ENCODE measurements around the gene MANSC1. TPM values are rescaled to one million over a fixed set of nuclear protein-coding genes. Genes with fewer than 3 reads are reported as not detected.
"Not testable (repeated sequence)": the region's sequence is repeated elsewhere in the genome, so short reads cannot be mapped to it uniquely, and the experiment has no call there.

The MANSC1 gene
- total RNA-seq, 1 donor = 10.9 TPM

DNA sequence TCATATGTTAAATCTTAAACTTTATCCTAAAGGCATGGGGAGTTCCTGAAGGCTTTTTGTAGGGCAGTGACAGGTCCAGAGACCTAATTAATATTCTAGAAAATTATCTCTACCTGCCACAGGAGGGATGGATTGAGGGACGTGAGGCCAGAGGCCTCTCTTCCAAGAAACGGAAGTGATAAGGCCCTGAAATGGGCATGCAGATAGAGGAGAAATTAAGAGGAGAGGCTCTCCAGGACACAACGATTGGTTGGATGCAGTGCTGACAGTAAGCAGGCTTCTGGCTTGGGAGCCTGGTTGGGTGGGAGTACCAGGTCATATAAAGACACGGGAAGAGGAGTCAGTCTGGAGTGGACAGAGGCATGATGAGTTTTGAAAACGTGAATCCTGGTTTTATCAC, 3.8 kb upstream of the MANSC1 start:
- no peak overlapping the region for H3K4me3 ChIP-seq (ENCODE audit: low read depth, low read length)
- TF ChIP-seq, protein P1, sequence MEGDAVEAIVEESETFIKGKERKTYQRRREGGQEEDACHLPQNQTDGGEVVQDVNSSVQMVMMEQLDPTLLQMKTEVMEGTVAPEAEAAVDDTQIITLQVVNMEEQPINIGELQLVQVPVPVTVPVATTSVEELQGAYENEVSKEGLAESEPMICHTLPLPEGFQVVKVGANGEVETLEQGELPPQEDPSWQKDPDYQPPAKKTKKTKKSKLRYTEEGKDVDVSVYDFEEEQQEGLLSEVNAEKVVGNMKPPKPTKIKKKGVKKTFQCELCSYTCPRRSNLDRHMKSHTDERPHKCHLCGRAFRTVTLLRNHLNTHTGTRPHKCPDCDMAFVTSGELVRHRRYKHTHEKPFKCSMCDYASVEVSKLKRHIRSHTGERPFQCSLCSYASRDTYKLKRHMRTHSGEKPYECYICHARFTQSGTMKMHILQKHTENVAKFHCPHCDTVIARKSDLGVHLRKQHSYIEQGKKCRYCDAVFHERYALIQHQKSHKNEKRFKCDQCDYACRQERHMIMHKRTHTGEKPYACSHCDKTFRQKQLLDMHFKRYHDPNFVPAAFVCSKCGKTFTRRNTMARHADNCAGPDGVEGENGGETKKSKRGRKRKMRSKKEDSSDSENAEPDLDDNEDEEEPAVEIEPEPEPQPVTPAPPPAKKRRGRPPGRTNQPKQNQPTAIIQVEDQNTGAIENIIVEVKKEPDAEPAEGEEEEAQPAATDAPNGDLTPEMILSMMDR (IDR thresholded peaks at IDR 0.05; ENCODE audit: insufficient read depth, low read length) = no peak
- DNase-seq (ENCODE audit: low read depth) = no peak

DNA sequence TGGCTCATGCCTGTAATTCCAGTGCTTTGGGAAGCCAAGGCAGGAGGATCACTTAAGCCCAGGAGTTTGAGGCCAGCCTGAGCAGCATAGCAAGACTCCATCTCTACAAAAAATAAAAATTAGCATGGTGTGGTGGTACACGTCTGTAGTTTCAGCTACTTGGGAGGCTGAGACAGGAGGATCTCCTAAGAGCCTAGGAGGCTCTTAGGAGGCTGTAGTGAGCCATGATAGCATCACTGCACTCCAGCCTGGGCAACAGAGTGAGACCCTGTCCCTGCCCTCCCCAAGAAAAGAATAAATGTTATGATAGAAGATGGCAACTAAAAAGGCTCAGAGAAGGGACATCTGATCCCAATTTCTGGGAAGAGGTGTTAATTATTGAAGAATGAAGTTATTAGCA, 3.2 kb upstream of the MANSC1 start:
- TF ChIP-seq, protein P1 (IDR thresholded peaks at IDR 0.05; ENCODE audit: insufficient read depth, low read length) = no peak
- DNase-seq (ENCODE audit: low read depth) = no peak
- H3K4me3 ChIP-seq (ENCODE audit: low read depth, low read length) = no peak overlapping the region

DNA sequence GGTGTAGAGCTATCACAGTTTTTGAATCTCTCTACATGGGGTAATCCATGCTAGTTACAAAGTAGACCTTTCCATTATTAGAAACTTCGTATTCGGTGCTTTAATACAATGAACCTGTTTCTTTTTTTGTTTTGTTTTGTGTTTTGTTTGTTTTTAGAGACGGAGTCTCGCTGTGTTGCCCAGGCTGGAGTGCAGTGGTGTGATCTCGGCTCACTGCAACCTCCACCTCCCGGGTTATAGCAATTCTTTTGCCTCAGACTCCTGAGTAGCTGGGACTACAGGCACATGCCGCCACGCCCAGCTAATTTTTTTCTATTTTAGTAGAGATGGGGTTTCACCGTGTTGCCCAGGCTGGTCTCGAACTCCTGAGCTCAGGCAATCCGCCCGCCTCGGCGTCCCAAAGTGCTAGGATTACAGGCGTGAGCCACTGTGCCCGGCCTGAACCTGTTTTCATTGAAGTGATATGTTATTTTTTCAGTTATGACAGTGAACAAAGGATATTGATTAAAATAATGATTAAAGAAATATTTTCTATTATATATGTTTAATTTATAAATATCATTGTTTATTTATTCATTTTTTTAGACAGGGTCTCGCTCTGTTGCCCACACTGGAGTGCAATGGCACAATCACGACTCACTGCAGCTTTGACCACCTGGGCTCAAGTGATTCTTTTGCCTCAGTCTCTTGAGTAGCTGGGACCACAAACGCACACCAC, 1.6 kb upstream of the MANSC1 start:
- DNase-seq (ENCODE audit: low read depth); H3K4me3 ChIP-seq (ENCODE audit: low read depth, low read length): not testable (repeated sequence)

DNA sequence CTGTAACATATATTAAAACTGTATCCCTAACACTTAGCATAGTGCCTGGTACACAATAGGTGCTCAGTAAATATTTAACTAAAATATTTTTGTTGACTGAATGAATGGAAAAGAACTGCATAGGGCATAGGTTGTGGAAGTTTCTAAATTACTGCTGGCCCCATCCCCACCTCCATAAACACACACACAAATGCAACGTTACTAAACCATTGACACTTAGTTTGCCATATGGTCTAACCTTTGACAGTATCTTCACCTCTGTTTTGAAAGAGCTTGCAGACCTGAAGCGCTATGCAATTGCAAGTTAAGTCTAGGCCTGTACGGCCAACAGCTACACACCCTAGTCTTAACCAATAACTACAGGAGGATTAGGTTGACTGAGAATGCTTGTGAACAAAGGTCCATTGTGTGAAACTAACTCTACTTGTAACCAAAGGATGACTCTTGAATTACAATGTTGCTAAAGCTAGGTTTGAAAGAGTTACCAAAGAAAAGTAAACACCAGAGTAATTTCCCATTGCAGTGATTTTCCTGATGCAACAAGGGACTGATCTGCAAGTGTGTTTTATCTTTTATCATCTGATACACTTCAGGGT, 924 bp upstream of the MANSC1 start:
- TF ChIP-seq, protein P1 (IDR thresholded peaks at IDR 0.05; ENCODE audit: insufficient read depth, low read length) = no peak
- H3K4me3 ChIP-seq (ENCODE audit: low read depth, low read length) = no peak overlapping the region
- DNase-seq (ENCODE audit: low read depth) = no peak

DNA sequence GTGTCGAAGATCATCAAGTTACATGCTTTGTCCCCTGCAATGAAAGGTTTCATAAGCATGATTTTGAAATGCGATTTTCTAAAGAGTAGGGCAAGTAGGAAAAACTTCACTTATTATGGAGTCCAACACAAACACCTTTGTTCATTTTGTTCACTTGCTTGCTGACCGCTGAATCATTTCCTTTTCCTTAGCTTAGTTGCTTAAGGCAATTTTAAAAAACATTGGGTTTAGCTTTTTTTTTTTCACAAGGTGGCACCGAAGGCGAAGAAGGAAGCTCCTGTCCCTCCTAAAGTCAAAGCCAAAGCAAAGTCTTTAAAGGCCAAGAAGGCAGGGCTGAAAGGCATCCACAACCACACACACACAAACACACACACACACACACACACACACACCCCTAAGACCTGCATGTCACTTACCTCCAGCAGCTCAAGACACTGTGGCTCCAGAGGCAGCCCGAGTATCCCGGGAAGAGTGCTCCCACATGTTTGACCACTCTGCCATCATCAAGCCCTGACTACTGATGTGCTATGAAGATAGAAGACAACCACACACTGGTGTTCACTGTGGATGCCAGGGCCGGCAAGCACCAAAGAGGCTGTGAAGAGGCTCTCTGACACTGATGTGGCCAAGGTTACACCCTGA, 11.4 kb downstream of the MANSC1 start:
- TF ChIP-seq, protein P1 (IDR thresholded peaks at IDR 0.05; ENCODE audit: insufficient read depth, low read length) = no peak
- DNase-seq (ENCODE audit: low read depth) = peak; percentile 70
- no peak overlapping the region for H3K4me3 ChIP-seq (ENCODE audit: low read depth, low read length)

DNA sequence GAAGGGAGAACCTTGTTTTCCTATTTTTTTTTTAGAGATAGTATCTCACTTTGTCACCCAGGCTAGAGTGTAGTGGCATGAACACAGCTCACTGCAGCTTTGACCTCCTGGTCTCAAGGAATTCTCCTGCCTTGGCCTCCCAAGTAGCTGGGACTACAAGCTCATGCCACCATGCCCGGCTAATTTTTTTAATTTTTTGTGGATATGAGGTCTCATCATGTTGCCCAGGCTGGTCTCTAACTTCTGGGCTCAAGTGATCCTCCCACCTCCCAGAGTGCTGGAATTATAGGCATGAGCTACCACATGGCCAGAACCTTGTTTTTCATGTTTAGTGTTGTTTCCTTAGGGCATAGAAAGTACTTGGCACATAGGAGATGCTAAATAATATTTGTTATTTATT, 13.5 kb downstream of the MANSC1 start:
- TF ChIP-seq, protein P1 (IDR thresholded peaks at IDR 0.05; ENCODE audit: insufficient read depth, low read length) = no peak
- H3K4me3 ChIP-seq (ENCODE audit: low read depth, low read length) = no peak overlapping the region
- no peak for DNase-seq (ENCODE audit: low read depth)

DNA sequence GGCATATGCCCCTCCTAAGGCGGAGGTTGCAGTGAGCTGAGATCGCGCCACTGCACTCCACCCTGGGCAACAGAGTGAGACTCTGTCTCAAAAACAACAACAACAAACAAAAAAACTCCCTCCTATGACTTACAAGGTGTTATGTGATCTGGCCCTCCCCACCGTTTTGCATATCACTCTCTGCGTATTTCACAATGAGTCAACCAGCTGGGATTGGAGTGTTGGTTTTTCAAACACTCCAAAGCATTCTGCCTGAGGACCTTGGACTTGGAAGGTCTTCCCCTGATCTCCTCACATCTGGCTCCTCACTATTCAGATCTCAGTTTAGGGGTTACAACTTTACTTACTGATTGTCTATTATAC, 14.0 kb downstream of the MANSC1 start:
- TF ChIP-seq, protein P1 (IDR thresholded peaks at IDR 0.05; ENCODE audit: insufficient read depth, low read length) = no peak

More for the DNA sequence above, 14.0 kb downstream of the MANSC1 start:
- H3K4me3 ChIP-seq (ENCODE audit: low read depth, low read length) = no peak overlapping the region
- no peak for DNase-seq (ENCODE audit: low read depth)
